Stimulated activated naive CD8-positive, alpha-beta T cell treated with anti-CD3 and anti-CD28 coated beads, Interleukin-15, amount 100 ng/mL, for 72 hours (primary cell): ENCODE data around the gene CHTF18.

ENCODE experiments used
- ATAC-seq: fragments of 150-1000 bp; cut with Tn5 transposase; 2 replicates; pipeline ENCODE4 v1.10.0; 2021; ENCODE audit warnings: mild to moderate bottlenecking, moderate library complexity
- DNase-seq, 2 donors: peaks; one replicate each; pipeline ENCODE4 v3.0.0; 2021 to 2022
- H3K27ac Mint-ChIP-seq, 2 donors: one replicate each; pipeline ENCODE4 v1.8.0; 2022; ENCODE audit warnings: mild to moderate bottlenecking in 2 of 2, mixed read lengths in 2 of 2, moderate library complexity in 2 of 2
- H3K27me3 Mint-ChIP-seq: one replicate; pipeline ENCODE4 v1.8.0; 2022; ENCODE audit warnings: mixed read lengths
- H3K4me1 Mint-ChIP-seq: one replicate; pipeline ENCODE4 v1.8.0; 2022; ENCODE audit warnings: mild to moderate bottlenecking, mixed read lengths
- H3K4me3 Mint-ChIP-seq, 2 donors: one replicate each; pipeline ENCODE4 v1.8.0; 2022; ENCODE audit warnings: mild to moderate bottlenecking in 2 of 2, mixed read lengths in 2 of 2, moderate library complexity in 1 of 2
- H3K9me3 Mint-ChIP-seq, 2 donors: one replicate each; pipeline ENCODE4 v1.8.0; 2022; ENCODE audit warnings: mixed read lengths in 2 of 2

CHTF18 gene

DNA sequence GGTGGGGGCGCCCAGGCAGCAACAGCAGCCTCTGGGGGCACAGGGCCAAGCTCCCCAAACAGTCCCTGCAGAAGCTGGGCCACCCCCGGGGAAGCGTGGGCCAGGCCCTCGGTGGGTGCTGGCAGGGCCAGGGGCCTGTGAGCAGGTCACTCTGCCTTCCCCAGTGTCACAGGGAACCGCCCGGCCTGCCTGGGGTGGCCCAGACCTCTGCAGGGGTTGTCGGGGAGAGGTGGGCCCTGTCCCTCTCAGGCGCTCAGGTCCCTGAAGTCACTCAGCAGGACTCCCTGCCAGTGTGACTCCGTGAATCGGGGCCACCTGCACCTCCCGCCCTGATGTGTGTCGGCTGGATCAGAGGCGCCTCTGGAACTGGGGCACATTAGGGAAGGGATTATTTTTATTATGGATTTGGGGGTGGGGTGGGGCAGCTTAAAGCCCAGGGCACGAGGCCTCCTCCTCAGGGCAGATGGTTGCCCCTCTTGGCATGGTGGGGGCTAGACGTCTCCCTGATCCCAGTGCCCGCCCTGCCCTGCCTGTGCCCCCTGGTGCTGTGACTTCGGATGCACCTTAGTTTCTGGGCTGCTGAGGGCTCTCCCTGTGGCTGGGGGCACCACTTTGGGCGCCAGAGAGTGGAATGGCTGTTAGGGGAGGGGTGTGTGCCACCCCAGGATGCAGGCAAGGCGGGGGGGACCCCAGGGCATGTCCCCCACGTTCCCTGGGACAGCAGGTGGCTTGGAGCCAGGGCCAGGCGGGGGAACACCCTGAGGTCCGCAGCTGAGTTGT lies 13.4 kb downstream of the CHTF18 start:
- Mint-ChIP-seq H3K4me1 (peaks cover 17% of the 10 kb centered on the region), H3K9me3 (no peaks in the 10 kb centered on the region), H3K27ac (no peak overlapping the region), H3K27me3 (peaks cover 53% of the 10 kb centered on the region), H3K4me3 (no peak overlapping the region)
- DNase-seq: no peak
- peak; percentile 2 for ATAC-seq

DNA sequence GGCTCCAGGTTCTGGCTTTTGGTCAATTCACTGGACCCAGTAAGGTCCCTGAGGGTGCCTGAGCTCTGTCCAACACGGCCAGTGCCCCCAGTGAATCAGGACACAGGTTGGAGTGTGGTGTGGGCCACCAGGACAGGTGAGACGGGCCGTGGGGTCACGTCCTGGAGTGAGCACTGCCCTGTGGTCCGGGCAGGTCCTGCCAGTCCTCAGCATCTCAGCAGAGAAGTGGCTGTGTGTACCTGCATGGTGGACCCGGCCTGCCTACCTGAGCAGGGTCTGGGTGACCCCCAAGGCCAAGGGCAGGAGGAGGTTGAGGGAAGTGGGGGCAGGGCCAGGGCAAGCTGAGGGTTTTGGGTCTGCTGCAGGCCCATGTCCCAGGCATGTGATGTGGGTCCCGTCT lies 14.0 kb downstream of the CHTF18 start:
- H3K27ac Mint-ChIP-seq: no peak overlapping the region
- peaks cover 16% of the 10 kb centered on the region for H3K4me1 Mint-ChIP-seq
- ATAC-seq (no peak), DNase-seq (no peak)
- H3K4me3 Mint-ChIP-seq: no peak overlapping the region
- peaks cover 53% of the 10 kb centered on the region for H3K27me3 Mint-ChIP-seq
- no peaks in the 10 kb centered on the region for H3K9me3 Mint-ChIP-seq

DNA sequence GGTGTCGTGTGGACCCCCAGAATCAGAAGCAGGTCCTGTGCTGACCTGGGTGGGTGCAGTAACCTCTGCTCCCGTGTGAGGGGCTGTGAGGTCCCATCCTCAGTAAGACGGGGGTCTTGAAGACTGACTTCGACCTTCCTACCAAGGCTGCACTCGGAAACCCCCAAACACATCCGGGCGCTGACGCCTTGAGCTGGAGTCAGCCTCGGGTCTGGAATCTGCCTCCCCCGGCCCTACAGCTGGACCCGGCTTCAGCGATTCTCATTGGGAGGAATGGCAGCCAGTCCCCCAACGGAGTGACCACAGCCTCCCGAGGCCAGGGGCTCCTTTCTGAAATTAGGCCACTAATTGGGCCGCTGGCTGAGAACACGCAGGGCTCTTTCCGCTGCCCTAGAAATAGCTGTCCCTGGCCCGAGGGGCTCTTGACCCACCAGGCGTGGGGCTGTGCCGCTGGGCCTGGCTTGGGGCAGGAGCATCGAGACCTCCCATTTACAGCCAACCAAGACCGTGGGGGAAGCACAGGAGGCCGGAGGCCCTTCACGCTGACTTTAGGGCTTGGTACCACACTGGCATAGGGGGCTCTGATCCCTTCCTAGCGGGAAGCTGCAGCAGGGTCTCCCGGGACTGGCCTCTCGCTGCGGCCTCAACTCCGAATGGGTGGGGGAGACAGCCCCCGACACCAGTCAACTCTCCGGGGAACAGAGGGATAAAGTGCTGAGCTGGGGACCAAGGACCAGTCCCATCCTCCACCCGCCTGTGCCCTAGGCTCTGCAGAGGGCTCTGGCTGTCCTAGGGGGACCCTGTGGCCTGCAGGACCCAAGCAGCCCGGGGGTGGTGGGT lies 14.7 kb downstream of the CHTF18 start:
- no peak for ATAC-seq
- no peak overlapping the region for H3K4me3 Mint-ChIP-seq
- peak overlapping the region in 1 of 2 donors; percentile 42 for H3K27ac Mint-ChIP-seq

DNA sequence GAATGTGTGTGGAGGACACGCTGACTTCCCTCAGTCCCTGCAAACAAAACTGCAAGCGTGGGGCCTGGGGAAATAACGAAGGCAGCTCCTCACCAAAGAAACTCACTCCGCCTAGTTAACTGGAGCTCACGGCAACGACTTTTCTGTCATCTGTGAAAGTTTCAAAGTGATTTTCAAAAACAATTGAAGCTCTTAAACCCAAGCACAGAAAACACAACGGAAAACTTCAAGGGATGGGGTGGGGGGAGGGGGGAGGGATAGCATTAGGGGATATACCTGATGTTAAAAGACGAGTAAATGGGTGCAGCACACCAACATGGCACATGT lies 15.3 kb downstream of the CHTF18 start:
- ATAC-seq (no peak), DNase-seq (no peak)
- H3K27ac Mint-ChIP-seq: no peak overlapping the region
- peaks cover 27% of the 10 kb centered on the region for H3K4me1 Mint-ChIP-seq
- H3K27me3 Mint-ChIP-seq: peaks cover 41% of the 10 kb centered on the region
- no peak overlapping the region for H3K4me3 Mint-ChIP-seq
- H3K9me3 Mint-ChIP-seq: no peaks in the 10 kb centered on the region

More for the DNA sequence above, 14.7 kb downstream of the CHTF18 start:
- Mint-ChIP-seq H3K27me3 (peaks cover 46% of the 10 kb centered on the region), H3K4me1 (peaks cover 21% of the 10 kb centered on the region), H3K9me3 (no peaks in the 10 kb centered on the region)
- DNase-seq: no peak

DNA sequence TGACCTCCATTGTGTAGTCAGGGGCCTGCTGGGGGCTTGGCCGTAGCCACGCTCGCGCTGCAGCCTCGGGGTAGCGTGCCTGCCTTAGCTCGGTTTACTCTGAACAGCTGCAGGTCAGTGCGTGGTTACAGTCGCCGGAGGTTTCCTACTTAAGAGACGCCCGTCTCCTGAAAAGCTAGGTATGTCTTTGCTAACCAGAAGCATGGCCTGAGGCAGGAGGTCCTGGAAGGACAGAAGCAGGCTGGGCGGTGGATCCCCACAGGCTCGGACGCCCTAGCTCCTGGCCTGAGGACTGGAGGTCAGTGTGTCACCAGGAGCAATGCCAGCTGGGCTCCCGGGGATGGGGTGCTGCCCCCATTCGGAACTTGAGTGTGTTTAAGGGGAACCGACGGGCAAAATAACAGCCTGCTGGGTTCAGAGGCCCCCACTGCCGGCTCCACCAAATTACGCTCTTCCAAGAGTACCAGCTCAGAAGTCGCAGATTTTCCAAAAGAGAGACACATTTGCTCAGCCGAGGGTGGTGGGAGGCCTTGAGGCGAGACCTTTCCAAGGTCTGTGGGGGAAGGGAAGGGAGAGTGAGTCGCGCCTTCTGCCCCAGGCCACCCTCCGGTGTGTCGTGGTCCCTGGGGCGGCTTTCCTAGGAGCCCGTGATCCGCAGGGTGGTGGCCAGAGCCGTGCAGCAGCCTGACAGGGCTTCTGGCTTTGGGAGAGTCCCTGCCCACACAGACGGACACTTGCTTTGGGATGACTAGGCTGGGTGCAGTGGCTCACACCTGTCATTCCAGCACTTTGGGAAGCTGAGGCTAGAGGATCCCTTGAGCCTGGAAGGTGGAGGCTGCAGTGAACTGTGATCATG lies 16.0 kb downstream of the CHTF18 start:
- H3K9me3 Mint-ChIP-seq: no peaks in the 10 kb centered on the region

DNA sequence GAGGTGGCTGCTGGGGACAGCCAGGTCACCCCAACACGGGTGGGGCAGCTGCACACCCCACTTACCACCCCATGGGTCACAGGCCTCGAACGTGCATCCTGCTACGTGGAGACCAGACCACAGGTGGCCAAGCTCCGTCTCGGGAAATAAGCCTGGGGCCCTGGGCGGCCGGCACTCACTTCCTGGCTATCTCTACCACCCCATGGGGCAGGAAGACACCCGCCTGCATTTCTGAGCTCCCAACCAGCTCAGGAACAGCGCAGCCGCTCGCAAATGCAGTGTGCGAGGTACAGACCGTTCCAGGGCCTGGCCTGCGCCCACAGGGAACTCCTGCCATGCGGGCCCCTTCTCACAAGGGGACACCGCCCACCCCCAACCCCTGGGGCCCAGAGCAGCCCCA lies 17.1 kb downstream of the CHTF18 start:
- Mint-ChIP-seq H3K4me3 (no peak overlapping the region), H3K27ac (no peak overlapping the region), H3K4me1 (peaks cover 42% of the 10 kb centered on the region), H3K9me3 (no peaks in the 10 kb centered on the region), H3K27me3 (peaks cover 33% of the 10 kb centered on the region)
- ATAC-seq (no peak), DNase-seq (no peak)

More for the DNA sequence above, 16.0 kb downstream of the CHTF18 start:
- H3K27ac Mint-ChIP-seq: no peak overlapping the region
- no peak for ATAC-seq
- peaks cover 34% of the 10 kb centered on the region for H3K4me1 Mint-ChIP-seq
- DNase-seq: no peak
- no peak overlapping the region for H3K4me3 Mint-ChIP-seq
- H3K27me3 Mint-ChIP-seq: peaks cover 38% of the 10 kb centered on the region

DNA sequence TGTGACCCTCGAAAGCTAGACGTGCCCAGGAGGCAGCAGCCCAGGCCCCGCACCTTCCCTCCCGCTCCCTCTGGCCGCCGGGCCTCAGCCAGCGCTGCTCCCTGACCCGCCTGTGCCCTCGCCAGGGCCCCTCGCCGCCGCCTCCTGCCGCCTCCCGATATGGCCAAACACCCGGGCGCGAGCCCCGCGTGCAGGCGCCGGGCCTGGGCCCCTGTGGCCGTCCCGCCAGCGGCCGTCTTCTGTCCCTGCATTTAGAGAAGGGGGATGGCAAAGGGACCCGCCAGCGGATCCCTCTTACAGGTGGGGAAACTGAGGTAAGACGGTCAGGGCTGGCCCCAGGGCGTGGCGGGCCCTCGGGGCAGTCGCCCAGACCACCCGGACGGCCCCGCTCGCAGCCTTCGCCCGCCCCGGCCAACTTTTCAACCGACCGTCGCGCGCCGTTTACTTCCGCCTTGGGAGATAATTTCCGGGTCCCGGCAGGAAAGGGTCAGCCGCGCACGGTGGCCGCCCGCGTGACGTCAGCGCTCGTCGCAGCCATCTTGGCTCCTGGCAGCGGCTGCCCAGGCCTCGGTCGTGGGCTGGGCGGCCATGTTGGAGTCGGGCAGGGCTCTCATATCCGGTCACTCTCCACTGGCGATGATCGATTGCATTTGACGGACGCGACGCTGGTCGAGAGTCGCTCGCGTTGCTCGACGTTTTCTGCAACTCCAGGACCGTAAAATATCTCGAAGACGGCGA lies 19.1 kb downstream of the CHTF18 start:
- H3K27me3 Mint-ChIP-seq: peaks cover 13% of the 10 kb centered on the region
- peak; percentile 80 to 89 for DNase-seq
- peak overlapping the region; percentile 97 to 99 for H3K4me3 Mint-ChIP-seq
- no peaks in the 10 kb centered on the region for H3K9me3 Mint-ChIP-seq
- ATAC-seq: peak; percentile 96
- peak overlapping the region; percentile 97 for H3K27ac Mint-ChIP-seq
- peaks cover 43% of the 10 kb centered on the region for H3K4me1 Mint-ChIP-seq

DNA sequence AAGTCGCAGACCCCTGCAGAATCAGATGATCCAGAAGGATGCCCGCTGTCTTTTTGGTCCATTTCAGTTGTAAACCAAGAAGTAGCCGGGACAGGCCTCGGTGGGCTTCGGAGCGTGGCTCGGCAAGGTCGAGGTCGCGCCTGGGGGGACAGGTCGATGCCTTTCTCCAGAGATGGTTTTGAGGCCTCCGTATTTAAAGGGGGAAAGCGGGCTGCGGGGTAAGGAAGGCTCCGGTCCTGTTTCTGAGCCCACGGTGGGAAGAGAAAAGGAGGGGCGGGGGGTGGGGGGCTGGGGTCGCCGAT lies 19.6 kb downstream of the CHTF18 start:
- Mint-ChIP-seq H3K27me3 (peaks cover 12% of the 10 kb centered on the region), H3K9me3 (no peaks in the 10 kb centered on the region)

DNA sequence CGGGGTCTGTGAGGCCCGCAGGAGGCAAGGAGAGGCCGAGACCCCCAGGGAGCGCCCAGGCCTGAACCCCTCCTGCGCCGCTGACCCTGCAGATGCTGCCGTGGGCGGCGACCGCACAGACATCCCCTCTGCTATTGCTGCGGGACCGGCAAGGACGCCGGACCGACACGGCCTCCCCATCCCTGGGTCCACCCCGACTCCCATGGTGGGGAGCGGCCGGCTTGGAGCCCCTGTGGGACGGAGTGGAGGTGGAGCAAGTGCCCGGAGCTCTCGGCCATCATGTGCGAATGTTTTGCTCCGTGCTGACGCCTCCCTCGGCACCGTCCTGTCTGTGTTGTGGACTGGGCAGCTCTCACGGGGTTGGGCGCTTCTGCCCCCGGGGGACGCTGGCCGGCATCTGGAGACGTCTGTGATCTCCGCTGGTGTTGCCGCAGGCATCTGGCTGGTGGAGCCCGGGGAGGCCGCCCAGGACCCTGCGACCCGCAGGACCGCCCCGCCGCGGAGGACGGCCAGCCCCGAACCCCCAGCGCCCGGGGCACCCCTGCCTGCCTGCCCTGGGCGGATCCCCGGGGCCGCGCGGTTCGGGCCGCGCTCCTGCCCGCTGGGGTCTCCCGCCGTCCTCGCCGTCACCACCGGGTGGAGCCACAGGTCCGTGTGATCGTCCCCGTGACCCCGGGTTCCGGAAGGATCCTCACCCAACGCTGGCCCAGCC lies 24.9 kb downstream of the CHTF18 start:
- peak; percentile 87 for ATAC-seq
- H3K4me3 Mint-ChIP-seq: peak overlapping the region in 1 of 2 donors; percentile 59
- H3K27ac Mint-ChIP-seq: no peak overlapping the region
- DNase-seq: peak; percentile 57 to 61
- peaks cover 33% of the 10 kb centered on the region for H3K4me1 Mint-ChIP-seq
- peaks cover 15% of the 10 kb centered on the region for H3K27me3 Mint-ChIP-seq
- H3K9me3 Mint-ChIP-seq: no peaks in the 10 kb centered on the region

More for the DNA sequence above, 19.6 kb downstream of the CHTF18 start:
- peaks cover 47% of the 10 kb centered on the region for H3K4me1 Mint-ChIP-seq
- ATAC-seq (no peak), DNase-seq (no peak)
- peak overlapping the region; percentile 97 for H3K27ac Mint-ChIP-seq
- H3K4me3 Mint-ChIP-seq: peak overlapping the region; percentile 97 to 99

DNA sequence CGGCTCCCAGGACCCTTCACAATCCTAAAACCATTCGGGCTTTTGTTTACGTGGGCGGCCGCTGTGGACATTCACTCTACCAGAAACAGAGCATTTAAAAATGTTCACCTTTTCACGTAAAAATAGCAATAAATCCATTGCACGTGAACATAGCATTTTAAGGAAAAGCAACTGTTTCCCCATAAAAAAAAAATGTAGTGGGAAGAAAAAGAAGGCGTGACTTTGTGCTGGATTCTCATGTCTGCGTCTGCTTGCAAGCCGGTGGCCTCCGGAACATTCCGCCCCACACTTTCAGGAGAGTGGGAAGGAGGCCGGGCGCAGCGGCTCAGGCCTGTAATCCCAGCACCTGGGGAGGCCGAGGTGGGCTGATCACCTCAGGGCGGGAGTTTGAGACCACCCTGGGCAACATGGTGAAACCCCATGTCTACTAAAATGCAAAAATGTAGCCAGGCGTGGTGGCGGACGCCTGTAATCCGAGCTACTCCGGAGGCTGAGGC lies 25.5 kb downstream of the CHTF18 start:
- Mint-ChIP-seq H3K27me3 (peaks cover 15% of the 10 kb centered on the region), H3K4me3 (no peak overlapping the region), H3K27ac (no peak overlapping the region), H3K4me1 (peaks cover 27% of the 10 kb centered on the region), H3K9me3 (no peaks in the 10 kb centered on the region)
- DNase-seq: no peak
- ATAC-seq: no peak

DNA sequence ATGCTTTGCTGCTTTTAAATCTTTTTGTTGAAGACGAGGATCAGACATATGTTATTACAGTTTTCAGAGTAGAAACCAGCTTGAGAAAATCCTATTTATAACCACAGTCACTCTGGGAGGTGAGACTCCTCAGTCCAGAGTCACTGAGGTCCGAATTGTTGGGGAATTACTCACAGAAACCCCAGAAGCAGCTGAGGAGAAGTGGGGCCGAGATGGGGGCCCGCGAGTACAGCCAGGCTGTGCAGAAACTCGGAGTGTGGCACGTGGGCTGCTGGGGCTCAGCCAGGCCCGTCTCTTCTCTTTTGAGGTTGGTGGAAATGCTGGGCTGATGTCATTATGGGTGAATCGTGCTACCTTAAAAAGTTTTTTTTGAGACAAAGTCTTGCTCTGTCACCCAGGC lies 26.6 kb downstream of the CHTF18 start:
- Mint-ChIP-seq H3K27ac (no peak overlapping the region), H3K9me3 (no peaks in the 10 kb centered on the region), H3K4me1 (peaks cover 23% of the 10 kb centered on the region), H3K4me3 (no peak overlapping the region), H3K27me3 (peaks cover 22% of the 10 kb centered on the region)
- DNase-seq (no peak), ATAC-seq (no peak)

DNA sequence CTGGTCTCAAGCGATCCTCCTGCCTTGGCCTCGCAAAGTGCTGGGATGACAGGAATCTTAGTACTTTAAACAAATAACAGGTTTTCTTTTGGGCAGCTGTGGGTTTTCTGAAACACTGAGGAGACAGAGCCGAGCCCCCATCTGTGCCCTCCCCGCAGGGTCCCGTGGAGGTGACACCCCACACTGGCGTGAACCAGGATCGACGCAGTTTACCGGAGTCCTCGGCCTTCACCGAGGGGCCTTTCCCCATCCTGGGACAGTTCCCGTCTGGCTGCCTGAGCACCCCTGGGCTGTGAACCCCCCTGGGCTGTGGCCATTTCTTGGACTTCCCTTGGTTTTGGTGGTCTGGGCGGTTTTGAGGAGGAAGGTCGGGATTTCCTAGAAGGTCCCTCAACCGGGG lies 27.4 kb downstream of the CHTF18 start:
- no peak for DNase-seq
- Mint-ChIP-seq H3K27ac (no peak overlapping the region), H3K9me3 (no peaks in the 10 kb centered on the region), H3K4me3 (no peak overlapping the region), H3K27me3 (peaks cover 27% of the 10 kb centered on the region), H3K4me1 (peaks cover 18% of the 10 kb centered on the region)
- ATAC-seq: no peak

DNA sequence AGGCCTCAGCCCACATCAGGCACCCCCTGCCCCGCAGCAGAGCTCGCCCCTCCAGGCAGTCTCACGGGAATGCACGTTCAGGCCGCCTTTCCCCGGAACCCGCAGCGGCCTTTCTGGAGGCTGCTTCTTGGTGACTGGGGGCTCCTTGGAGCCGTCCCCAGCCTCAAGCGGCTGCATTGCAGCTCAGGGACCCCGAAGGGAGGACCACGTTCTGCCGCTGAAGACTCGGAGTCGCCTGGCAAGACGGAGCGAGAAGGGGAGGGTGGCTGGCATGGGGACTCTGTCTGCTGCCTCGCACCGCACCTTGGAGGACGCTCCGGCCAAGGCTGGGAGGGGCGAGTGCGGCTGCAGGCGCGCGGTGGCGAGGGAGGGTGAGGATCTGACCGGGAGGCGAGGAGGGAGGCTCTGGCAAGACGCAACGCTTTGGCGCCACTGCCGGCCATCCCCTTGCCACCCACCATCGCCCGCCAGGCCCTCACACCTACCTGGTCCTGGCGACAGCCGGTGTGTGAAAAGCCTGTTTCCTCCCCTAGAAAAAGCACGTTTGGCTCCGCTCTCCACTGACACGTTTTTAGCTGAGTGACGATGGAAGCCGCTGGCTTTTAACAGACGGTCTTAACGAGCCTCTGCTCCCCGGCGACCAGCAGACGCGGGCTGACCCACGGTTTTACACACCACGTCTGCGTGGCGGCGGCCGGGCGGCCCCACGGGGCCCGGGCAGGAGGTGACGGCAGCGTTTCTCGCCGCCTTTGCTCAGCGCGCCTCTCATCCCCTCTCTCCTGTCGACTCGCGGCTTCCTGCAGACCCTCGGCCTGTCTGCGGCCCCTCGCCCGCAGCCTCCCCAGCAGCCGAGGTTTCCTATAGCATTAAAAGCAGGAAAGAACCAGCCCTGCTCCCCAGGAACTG lies 28.8 kb downstream of the CHTF18 start:
- ATAC-seq (no peak), DNase-seq (no peak)
- no peak overlapping the region for H3K27ac Mint-ChIP-seq
- H3K4me3 Mint-ChIP-seq: peak overlapping the region in 1 of 2 donors; percentile 24
- peaks cover 27% of the 10 kb centered on the region for H3K27me3 Mint-ChIP-seq
- peaks cover 15% of the 10 kb centered on the region for H3K4me1 Mint-ChIP-seq
- H3K9me3 Mint-ChIP-seq: no peaks in the 10 kb centered on the region

DNA sequence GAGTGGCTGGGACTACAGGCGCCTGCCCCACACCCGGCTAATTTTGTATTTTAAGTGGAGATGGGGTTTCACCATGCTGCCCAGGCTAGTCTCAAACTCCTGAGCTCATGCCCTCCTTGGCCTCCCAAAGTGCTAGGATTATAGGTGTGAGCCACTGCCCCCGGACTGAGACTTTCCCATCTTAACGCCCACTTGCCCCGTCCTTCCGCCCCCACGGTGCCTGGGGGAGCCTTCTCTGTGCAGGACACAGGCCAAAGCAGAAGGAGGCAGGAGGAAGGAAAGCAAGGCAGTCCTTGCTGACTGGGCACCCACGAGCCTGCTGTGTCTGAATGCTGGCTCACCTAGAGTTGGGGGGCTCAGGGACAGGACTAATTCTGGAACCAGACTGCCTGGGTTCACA lies 29.7 kb downstream of the CHTF18 start:
- Mint-ChIP-seq H3K27ac (no peak overlapping the region), H3K4me1 (peaks cover 11% of the 10 kb centered on the region), H3K27me3 (peaks cover 22% of the 10 kb centered on the region), H3K9me3 (no peaks in the 10 kb centered on the region), H3K4me3 (no peak overlapping the region)
- no peak for ATAC-seq
- DNase-seq: no peak
